Fibroblast of mammary gland (primary cell): ENCODE results near the gene ARHGAP15.

Experiments
- DNase-seq: peaks from one replicate; pipeline ENCODE4 v3.0.0-alpha.2; 2010; ENCODE audit warnings: low read depth
- H3K4me3 ChIP-seq: 2 replicates; pipeline ENCODE4 v1.5.1; 2011; ENCODE audit warnings: low read depth, mild to moderate bottlenecking, low read length, moderate library complexity; ENCODE audit not compliant: control insufficient read depth
- CTCF ChIP-seq: conservative IDR thresholded peaks from 2 replicates; pipeline ENCODE4 v1.5.1; 2011; ENCODE audit warnings: low read depth, low read length, inconsistent platforms; ENCODE audit not compliant: control insufficient read depth, insufficient read depth

Gene ARHGAP15

GRCh38 chr2:143261986-143262385 lies 132.8 kb downstream of the ARHGAP15 start:
- TF ChIP-seq CTCF = no peak
- peak; percentile 17 for DNase-seq
- no peak overlapping the region for H3K4me3 ChIP-seq

- H3K4me3 ChIP-seq = no peak overlapping the region
- no peak for DNase-seq
- no peak for TF ChIP-seq CTCF
These were observed 133.2 kb downstream of the ARHGAP15 start for GRCh38 chr2:143262389-143262788.

- peak; percentile 30 for TF ChIP-seq CTCF
- H3K4me3 ChIP-seq = no peak overlapping the region
- DNase-seq = peak; percentile 15
These were observed 133.9 kb downstream of the ARHGAP15 start for GRCh38 chr2:143263066-143263625.

- H3K4me3 ChIP-seq = no peak overlapping the region
- peak; percentile 91 for DNase-seq
- TF ChIP-seq CTCF = no peak
These were observed 135.6 kb downstream of the ARHGAP15 start for GRCh38 chr2:143264851-143265250.

- H3K4me3 ChIP-seq = no peak overlapping the region
- TF ChIP-seq CTCF = no peak
- no peak for DNase-seq
These were observed 150.5 kb downstream of the ARHGAP15 start for GRCh38 chr2:143279672-143280071.

GRCh38 chr2:143280097-143280757 lies 151.0 kb downstream of the ARHGAP15 start:
- DNase-seq = no peak
- no peak overlapping the region for H3K4me3 ChIP-seq
- no peak for TF ChIP-seq CTCF
